ENCODE results near the gene PRDX5. TPM values are rescaled to one million over a fixed set of nuclear protein-coding genes. Genes with fewer than 3 reads are reported as not detected.

Gene PRDX5
- total RNA-seq, 1 experiment from 2014 or later, result 255 TPM

- TF ChIP-seq NFATC4 (CRISPR knock-in tag; IDR thresholded peaks at IDR 0.05), result no peak
- no peak for TF ChIP-seq NFYB (CRISPR knock-in tag; conservative IDR thresholded peaks at IDR 0.05; ENCODE audit: low read depth)
- TF ChIP-seq NR2C2 (CRISPR knock-in tag; IDR thresholded peaks at IDR 0.05), result no peak
- TF ChIP-seq ESRRA (CRISPR knock-in tag; IDR thresholded peaks at IDR 0.05; ENCODE audit: borderline replicate concordance), result no peak
- no peak for TF ChIP-seq MAX (CRISPR knock-in tag; IDR thresholded peaks at IDR 0.05)
- no peak for TF ChIP-seq ATF6 (CRISPR knock-in tag; IDR thresholded peaks at IDR 0.05)
- no peak for TF ChIP-seq ATF1 (CRISPR knock-in tag; IDR thresholded peaks at IDR 0.05)
Observed at GRCh38 chr11:64364911-64365310, 47.0 kb downstream of the PRDX5 start (continued).

GRCh38 chr11:64366751-64367150 is 48.8 kb downstream of the PRDX5 start:
- Mint-ChIP-seq H3K4me1 (no peaks in the 10 kb centered on the region; the same call in 1 of the 2 replicates), H3K36me3 (peaks cover 50% of the 10 kb centered on the region), H3K9me3 (no peaks in the 10 kb centered on the region), H3K27me3 (ENCODE audit: low read depth) (no peaks in the 10 kb centered on the region), H3K27ac (no peak overlapping the region), H3K4me3 (no peak overlapping the region)
- ATAC-seq, result no peak
- DNase-seq (ENCODE audit: low spot score), result no peak
- ChIA-PET CTCF (interaction anchor here (0.6 to 12.8 kb wide), 3 partner anchors 12 to 338 kb away, joined by 4 to 140 read pairs (median 27); no protein-coding TSS in a partner anchor), POLR2A (no interaction called here)
- TF ChIP-seq MAX (CRISPR knock-in tag; IDR thresholded peaks at IDR 0.05) (no peak), FOXK1 (CRISPR knock-in tag; IDR thresholded peaks at IDR 0.05) (no peak), PRDM15 (CRISPR knock-in tag; IDR thresholded peaks at IDR 0.05) (no peak), ATF1 (CRISPR knock-in tag; IDR thresholded peaks at IDR 0.05) (no peak), SMAD4 (CRISPR knock-in tag; IDR thresholded peaks at IDR 0.05) (no peak), AFF4 (CRISPR knock-in tag; IDR thresholded peaks at IDR 0.05; ENCODE audit: borderline replicate concordance) (no peak), SMAD3 (CRISPR knock-in tag; IDR thresholded peaks at IDR 0.05; ENCODE audit: borderline replicate concordance) (no peak), ELF4 (CRISPR knock-in tag; IDR thresholded peaks at IDR 0.05; ENCODE audit: low read depth) (no peak), FOXP1 (CRISPR knock-in tag; IDR thresholded peaks at IDR 0.05; ENCODE audit: borderline replicate concordance) (no peak), NR2C2 (CRISPR knock-in tag; IDR thresholded peaks at IDR 0.05) (no peak), SOX15 (CRISPR knock-in tag; IDR thresholded peaks at IDR 0.05) (no peak), IRF1 (CRISPR knock-in tag; IDR thresholded peaks at IDR 0.05) (no peak), ZNF512 (CRISPR knock-in tag; IDR thresholded peaks at IDR 0.05; ENCODE audit: borderline replicate concordance) (no peak), RELA (CRISPR knock-in tag; IDR thresholded peaks at IDR 0.05; ENCODE audit: borderline replicate concordance) (no peak), NFE2L1 (CRISPR knock-in tag; IDR thresholded peaks at IDR 0.05) (no peak), JAZF1 (CRISPR knock-in tag; IDR thresholded peaks at IDR 0.05) (no peak), FOXJ3 (CRISPR knock-in tag; IDR thresholded peaks at IDR 0.05; ENCODE audit: borderline replicate concordance) (no peak), ZNF138 (CRISPR knock-in tag; conservative IDR thresholded peaks at IDR 0.05) (no peak)
